Stomach (tissue), 4 donors: ENCODE measurements around the gene VPS4B.

Experiments
- CTCF ChIP-seq, 7 experiments: fragments of 450-650 bp in 4 of 7; fragments of 200-600 bp in 3 of 7; sonication (generic) in 3 of 7; IDR thresholded peaks; one replicate each; pipeline ENCODE4 v1.5.1; 2016 to 2019; ENCODE audit warnings: antibody characterized with exemption in 7 of 7, control low read depth in 2 of 7, mild to moderate bottlenecking in 1 of 7
- POLR2A ChIP-seq, 4 donors: fragments of 450-650 bp; IDR thresholded peaks; one replicate each; pipeline ENCODE4 v1.6.1; 2016; ENCODE audit warnings: antibody characterized with exemption in 4 of 4, control low read depth in 2 of 4, mild to moderate bottlenecking in 1 of 4, moderate library complexity in 1 of 4
- POLR2AphosphoS5 ChIP-seq, 3 donors: sonication (generic); formaldehyde crosslinking; IDR thresholded peaks; one replicate each; pipeline ENCODE4 v1.6.1; 2016; ENCODE audit warnings: antibody characterized with exemption in 3 of 3

GRCh38 chr18:63377275-63377980 is 44.8 kb downstream of the VPS4B start:
- no peak for TF ChIP-seq CTCF (IDR thresholded peaks at IDR 0.05)
- no peak for TF ChIP-seq POLR2AphosphoS5 (IDR thresholded peaks at IDR 0.05)
- TF ChIP-seq POLR2A (IDR thresholded peaks at IDR 0.05) = no peak
